SW480 (cell line): ENCODE results near the gene SLC35F2.
A peak's percentile ranks its signal among the peaks of the same experiment; 100 is the strongest.
"Not testable (repeated sequence)": the region's sequence is repeated elsewhere in the genome, so short reads cannot be mapped to it uniquely, and the experiment has no call there.

Experiments
- DNase-seq: peaks from one replicate; pipeline ENCODE4 v3.0.0-alpha.2; 2016; ENCODE audit warnings: low spot score

SLC35F2 gene

DNA sequence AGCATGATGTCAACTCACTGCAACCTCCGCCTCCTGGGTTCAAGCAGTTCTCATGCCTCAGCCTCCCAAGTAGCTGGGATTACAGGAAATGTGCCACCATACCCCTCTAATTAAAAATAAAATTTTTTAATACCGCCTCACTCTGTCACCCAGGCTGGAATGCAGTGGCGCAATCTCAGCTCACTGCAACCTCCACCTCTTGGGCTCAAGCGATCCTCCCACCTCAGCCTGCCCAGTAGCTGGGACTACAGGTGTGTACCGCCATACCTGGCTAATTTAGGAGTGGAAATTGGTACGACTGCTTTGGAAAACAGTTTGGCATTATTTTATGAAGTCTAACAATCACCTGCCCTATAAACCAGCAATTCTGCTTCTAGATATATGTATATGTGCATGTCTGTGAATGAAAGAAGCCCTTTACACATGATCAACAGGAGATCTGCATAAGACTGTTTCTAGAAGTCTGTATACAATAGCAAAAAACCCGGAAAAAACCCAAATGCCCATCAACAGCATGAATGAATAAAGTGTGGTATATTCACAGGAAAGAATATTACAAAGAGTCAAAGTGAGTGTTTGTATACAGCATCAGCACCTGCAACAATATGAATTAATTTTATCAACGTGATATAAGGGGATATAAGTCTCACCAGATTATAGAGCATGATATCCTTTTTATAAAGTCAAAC is 16.0 kb downstream of the SLC35F2 start:
- DNase-seq, result no peak

DNA sequence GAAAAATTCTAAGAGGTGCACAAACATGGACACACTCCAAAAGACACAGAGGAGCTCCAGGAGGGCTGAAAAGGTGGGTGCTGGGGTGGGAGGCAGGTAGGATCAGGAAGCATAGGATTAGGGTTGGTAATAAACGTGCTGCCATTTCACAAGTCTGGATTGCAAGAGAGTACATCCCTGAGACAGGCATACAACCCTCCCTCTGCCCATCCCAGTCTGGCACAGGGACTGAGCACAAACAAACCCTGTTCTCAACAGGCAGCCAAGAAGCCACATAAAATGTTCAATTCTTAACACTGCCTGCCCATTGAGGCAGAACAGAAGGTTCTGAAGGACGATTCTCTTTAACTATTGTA is 18.5 kb downstream of the SLC35F2 start:
- DNase-seq, result peak; percentile 69

DNA sequence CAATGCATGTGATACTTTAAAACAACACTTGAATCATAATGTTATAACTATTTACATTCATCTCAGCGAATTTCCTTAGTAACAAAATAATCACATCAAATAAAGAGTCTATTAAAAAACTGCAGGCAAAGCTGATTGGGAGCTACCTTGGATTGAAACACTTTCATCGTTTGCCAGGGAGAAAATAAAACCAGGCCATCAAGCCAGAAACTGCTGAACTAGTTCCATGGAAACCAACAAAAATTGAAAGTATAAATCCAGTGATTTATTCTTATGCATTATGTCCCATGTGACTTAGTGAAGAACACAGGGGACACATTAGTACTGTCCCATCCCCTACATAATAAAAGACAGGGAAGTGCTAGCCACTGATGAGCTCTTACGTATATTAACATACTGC is 21.7 kb downstream of the SLC35F2 start:
- no peak for DNase-seq

GRCh38 chr11:107834995-107835394 is 23.6 kb downstream of the SLC35F2 start:
- DNase-seq, result no peak

- DNase-seq, result not testable (repeated sequence)
Measured at GRCh38 chr11:107833926-107834325, 24.7 kb downstream of the SLC35F2 start.

DNA sequence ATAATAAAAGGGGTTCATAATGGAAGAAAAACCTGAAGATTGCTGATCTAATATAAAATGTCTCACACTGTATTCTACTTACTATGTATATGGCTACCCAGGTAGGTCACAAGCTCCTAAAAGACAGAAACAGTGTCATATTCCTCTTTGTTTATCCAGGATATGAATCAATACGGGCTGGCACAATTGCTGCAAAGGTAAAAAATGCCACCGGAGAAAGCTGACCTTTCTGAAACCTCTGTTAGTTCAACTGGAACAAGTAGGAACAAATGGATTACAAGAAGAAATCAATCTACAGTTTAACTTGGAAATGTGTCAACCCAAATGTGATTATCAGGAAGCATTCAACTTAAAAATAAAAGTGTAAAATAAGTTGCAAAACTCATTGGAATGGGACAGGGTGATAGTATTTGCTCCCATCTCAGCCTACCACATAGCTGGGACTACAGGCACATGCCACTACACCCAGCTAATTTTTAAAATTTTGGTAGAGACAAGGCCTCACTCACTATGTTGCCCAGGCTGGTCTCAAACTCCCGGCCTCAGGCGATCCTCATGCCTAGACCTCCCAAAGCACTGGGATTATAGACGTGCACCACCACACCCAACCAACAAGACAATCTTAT is 27.6 kb downstream of the SLC35F2 start:
- DNase-seq, result no peak

DNA sequence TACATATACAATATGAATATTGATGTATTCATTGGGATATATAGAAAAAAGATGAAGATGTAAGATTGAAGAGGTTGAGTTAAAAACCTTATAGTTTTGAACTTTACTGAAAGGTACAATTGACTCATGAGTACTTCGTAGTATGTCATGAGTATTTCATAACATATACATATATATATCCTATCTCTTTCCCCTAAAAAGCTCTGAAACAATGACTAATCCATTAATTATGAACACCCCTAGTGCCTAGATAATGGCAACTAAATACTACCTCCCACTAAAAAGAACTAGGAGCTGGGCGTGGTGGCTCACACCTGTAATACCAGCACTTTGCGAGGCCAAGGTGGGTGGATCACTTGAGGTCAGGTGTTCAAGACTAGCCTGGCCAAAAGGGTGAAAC is 31.5 kb downstream of the SLC35F2 start:
- no peak for DNase-seq

DNA sequence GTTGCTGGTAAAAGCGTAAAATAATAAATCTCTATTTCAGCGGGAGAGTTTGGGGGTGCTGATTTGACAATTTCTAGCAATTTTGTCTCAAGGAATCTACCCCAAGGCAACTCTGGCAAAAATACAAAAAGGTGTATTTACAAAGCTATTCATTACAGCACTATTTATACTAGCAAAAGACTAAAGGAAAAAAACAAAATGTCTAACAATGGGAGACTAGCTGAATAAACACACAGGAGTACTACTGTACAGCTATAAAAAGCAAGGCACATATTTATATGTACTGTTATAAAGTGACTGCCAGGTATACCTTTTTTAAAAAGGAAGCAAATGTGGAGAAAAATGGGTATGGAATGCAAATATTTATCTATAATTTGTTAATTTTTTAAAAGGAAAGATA is 32.7 kb downstream of the SLC35F2 start:
- DNase-seq, result no peak

GRCh38 chr11:107824668-107825369 is 33.8 kb downstream of the SLC35F2 start:
- DNase-seq, result no peak

DNA sequence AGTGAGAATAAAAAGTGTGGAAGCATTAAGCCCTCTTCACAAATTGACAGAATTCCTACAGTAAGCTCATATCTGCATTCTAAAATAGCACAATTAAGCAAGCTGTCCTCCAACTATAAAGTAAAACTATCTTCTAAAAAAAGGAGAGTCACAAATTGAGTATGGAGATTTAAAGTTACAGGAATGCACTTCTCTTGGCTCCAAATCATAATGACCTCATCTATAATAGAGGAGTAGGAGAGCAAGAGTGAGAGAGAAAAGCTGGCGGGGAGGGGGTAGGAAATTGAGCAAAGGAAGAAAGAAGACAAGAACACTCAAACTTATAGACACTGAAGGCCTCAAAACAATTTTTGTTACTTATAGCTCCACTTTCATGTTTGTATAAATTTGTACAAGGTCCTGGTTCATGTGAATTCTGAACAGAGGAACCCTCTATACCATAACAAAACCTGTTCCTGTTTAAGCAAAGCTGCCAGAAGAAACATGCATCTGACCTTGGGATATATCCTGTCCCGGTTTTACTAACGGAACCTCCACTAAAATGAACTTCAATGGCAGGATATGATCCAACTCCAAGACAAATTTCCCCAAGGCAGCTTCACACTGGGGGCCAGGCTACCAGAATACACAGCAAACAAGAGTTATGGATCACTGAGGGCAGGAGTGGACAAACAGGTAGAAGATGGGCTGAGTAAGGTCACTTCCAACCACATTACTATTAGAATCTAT is 37.2 kb downstream of the SLC35F2 start:
- no peak for DNase-seq

- DNase-seq, result peak; percentile 9
Measured at GRCh38 chr11:107819361-107820014, 39.1 kb downstream of the SLC35F2 start.

- no peak for DNase-seq
Measured at GRCh38 chr11:107818491-107818890, 40.1 kb downstream of the SLC35F2 start.

DNA sequence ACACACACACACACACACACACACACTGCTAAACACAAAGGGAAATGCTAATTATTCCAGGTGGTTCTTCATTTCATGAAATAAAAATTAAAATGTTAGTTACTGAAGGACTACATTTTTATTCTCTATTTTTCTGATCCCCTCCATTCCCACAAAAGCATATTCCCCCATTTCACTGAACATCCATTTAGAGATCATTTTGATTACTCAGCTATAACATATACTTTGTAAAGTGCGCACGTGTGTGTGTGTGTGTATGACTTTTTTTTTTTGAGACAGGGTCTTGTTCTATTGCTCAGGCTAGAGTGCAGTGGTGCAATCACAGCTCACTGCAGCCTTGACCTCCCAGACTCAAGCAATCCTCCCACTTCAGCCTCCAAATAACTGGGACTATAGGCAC is 42.6 kb downstream of the SLC35F2 start:
- no peak for DNase-seq

- DNase-seq, result no peak
Measured at GRCh38 chr11:107810875-107811274, 47.7 kb downstream of the SLC35F2 start.

DNA sequence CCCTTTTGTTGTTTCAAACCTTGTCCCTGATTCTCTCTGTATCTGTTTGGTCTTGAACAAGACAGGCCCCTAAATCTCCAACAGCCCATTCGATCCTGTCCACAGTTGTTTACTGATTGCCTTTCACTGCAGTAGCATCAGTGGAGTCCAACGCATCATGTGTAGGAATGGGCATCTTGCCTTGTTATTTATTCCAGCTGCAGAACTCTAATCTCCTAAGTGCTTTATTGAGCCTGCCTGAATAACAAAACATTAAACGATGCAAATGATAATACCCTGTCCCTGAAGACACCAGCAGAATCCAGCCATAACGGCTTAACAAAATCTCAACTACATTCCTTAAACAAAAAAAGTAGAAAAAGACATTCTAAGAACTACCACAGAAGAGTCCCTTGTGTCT is 50.1 kb downstream of the SLC35F2 start:
- no peak for DNase-seq

GRCh38 chr11:107804971-107805370 is 53.6 kb downstream of the SLC35F2 start:
- DNase-seq, result no peak

DNA sequence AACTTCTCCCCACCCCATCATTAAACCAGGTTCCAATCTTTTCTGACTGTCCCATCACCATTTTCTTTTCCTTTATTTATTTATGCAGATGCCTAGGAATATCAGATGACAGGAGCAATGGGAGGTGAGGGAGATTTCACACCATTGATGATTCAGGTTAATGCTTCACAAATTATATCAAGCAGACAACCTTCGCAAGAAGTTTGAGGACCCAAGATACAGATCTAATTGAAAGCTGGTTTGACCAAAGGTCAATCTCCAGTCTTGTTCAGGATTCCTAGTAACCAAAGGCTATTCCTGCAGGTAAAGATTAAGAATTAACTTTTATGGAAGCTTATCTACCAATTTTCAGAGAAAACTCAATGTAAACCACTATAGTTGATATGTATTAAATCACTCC is 54.4 kb downstream of the SLC35F2 start:
- no peak for DNase-seq

- no peak for DNase-seq
Measured at GRCh38 chr11:107801641-107802040, 56.9 kb downstream of the SLC35F2 start.

GRCh38 chr11:107799218-107799859 is 59.2 kb downstream of the SLC35F2 start:
- DNase-seq, result peak; percentile 55

DNA sequence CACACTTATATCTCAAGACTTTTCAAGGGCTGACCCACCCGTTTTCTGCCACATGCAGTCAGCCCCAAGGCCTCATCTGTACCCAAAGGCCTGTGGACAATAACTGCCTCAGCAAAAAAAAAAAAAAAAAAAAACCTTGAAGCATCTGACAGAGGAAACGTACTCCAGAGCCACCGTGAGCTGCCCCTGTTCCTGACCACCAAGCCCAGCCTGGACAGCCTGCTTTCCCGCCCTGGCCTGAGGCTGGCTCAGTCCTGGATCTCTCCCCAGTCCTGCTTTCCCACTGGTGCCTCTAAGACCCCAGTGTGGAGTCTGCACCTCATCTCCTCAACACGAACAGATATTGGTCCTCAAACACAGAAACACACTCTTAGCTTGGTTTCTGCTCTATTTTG is 66.5 kb downstream of the SLC35F2 start:
- DNase-seq, result no peak

DNA sequence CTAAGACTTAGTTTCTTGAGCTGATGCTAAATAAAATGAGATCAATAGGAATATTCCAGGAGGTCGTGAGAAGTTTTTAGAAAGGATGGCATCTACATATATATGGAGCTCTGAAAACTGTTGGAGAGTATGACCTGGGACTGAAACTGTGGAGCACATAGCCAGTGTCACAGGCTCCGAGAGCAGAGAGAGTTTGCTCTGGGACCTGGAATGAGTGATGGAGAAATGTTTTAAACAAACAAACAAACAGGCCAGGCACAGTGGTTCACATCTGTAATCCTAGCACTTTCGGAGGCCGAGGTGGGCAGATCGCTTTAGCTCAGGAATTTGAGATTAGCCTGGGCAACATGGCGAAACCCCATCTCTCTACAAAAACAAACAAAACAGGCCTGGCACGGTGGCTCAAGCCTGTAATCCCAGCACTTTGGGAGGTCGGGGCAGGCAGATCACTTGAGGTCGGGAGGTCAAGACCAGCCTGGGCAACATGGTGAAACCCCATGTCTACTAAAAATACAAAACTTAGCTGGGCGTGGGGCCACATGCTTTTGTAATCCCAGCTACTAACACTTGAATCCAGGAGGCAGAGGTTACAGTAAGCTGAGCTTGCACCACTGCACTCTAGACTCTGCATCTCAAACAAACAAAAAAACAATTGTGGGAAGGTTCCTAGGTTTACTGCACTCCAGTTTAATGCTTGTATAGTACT is 67.1 kb downstream of the SLC35F2 start:
- no peak for DNase-seq
